T47D (cell line): ENCODE data around the gene MGAT5.

Source experiments
- DNase-seq, 2 experiments: peaks; one replicate each; pipeline versions ENCODE4 v3.0.0 to v3.0.0-alpha.2; 2011 to 2012; ENCODE audit warnings: low read depth in 1 of 2, low spot score in 1 of 2
- JUND ChIP-seq: IDR thresholded peaks from 2 replicates; pipeline ENCODE4 v1.6.1; 2012; ENCODE audit warnings: low read depth
- in situ Hi-C: cut with HindIII; loops from 2 replicates; pipeline ENCODE4 v1.10.0; 2016; ENCODE audit warnings: low sequenced_read_pairs, low pct_unique_long_range_greater_than_20kb

Gene MGAT5

DNA sequence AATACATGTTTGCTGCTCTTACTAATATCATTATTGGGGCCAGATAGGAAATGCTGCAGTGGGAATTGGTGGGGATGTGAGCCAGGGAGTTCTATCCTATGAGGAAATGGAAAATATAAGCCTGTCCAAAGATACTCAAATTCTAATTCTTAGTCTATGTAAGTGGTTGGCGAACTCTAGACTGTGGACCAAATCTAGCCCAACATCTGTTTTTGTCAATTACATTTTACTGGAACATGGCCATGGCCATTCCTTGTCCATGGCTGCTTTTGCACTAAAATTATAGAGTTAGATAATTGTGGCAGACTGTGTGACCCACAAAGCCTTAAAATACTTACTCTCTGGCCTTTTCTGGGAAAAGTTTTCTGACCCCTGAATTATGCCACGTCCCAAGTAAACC is 113.3 kb downstream of the MGAT5 start:
- no peak for TF ChIP-seq JUND
- no peak for DNase-seq
- in situ Hi-C loops, result no loop called here

- no peak for TF ChIP-seq JUND
- DNase-seq, result no peak
- in situ Hi-C loops, result no loop called here
These were observed 114.3 kb downstream of the MGAT5 start for GRCh38 chr2:134368009-134368817.

DNA sequence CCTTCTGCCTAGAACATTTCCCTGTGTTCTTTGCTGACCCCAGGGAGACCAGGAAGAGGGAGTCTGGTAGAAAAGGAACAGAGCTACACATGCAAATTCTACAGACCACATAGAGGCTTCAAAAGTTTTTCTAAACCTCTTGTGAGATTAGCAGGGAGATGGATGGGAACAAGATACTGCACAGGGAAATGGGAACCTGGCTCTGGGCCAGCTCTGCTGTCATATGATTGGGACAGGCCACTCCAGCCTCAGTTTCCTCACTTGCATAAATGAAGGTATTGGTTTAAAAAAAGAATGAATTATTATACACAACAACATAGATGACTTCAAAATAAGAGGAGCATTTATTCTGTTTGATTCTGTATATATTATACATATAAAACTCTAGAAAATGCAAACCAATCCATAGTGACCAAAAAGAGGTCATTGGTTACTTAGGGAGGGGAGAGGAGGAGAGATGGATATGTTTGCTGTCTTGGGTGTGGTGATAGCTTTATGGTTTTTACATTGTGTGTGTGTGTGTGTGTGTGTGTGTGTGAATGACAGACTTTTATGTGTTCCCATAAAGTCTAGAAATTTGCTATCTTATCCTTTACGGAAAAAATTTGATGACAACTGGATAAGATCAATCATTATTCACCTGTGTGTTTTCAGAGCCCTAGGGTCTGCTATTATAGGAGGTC is 115.5 kb downstream of the MGAT5 start:
- DNase-seq, result no peak
- in situ Hi-C loops, result no loop called here
- TF ChIP-seq JUND, result no peak

- no peak for TF ChIP-seq JUND
- in situ Hi-C loops, result no loop called here
- DNase-seq, result no peak
These were observed 117.0 kb downstream of the MGAT5 start for GRCh38 chr2:134370655-134371445.

DNA sequence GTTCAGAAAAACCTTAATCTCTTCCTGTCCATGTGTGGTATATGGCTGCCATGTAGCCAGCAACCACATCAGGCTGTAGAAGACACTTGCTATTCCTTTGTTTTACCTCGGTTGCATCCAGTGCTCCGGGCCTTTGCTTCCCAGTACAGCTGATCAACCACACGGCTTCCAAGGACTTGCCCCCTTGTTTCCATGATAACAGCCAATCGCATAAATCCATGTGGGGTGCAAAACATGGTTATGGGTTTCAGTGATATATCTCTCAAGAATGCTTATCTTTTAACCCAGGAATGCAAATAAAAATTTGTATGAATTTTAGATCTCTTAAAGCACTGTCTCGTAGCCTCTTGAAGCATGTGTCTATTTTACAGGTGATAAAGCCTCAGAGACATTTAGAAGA is 118.3 kb downstream of the MGAT5 start:
- no peak for DNase-seq
- in situ Hi-C loops, result no loop called here
- TF ChIP-seq JUND, result no peak

DNA sequence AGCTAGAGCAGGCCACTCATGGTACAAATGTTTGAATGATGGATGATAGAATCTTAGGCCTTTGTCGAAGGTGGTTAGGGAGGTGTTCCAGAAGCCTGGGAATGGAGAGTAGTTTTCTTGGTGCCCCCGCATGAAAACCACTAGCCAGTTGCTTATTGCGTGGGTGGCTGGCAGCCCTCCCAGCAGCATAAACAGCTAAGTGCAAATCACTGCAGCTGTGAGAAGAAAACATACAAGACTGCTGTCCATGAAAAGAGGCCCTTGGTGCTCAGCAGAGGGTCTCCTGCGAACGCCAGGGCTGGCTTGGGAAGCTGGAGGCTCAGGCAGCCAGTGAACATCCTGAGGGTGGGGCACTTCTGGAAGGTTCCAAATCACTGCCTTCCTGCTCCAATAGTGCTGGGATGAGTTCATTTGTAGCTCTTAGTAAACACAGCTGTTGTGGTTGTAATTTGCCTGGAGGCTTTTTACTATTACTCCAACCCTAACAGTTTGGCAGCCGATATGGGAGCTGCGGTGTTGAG is 118.8 kb downstream of the MGAT5 start:
- in situ Hi-C loops, result no loop called here
- DNase-seq, result peak in 1 of 2 experiments; percentile 2
- TF ChIP-seq JUND, result no peak

- in situ Hi-C loops, result no loop called here
- DNase-seq, result peak; percentile 13 to 50
- TF ChIP-seq JUND, result no peak
These were observed 122.1 kb downstream of the MGAT5 start for GRCh38 chr2:134375935-134376334.

- in situ Hi-C loops, result no loop called here
- TF ChIP-seq JUND, result no peak
These were observed 123.9 kb downstream of the MGAT5 start for GRCh38 chr2:134377730-134378129.

GRCh38 chr2:134379293-134379692 is 125.4 kb downstream of the MGAT5 start:
- no peak for TF ChIP-seq JUND
- in situ Hi-C loops, result no loop called here
- no peak for DNase-seq

More at GRCh38 chr2:134377730-134378129, 123.9 kb downstream of the MGAT5 start:
- DNase-seq, result no peak

GRCh38 chr2:134379722-134380121 is 125.8 kb downstream of the MGAT5 start:
- no peak for TF ChIP-seq JUND
- in situ Hi-C loops, result no loop called here
- peak in 1 of 2 experiments; percentile 3 for DNase-seq

DNA sequence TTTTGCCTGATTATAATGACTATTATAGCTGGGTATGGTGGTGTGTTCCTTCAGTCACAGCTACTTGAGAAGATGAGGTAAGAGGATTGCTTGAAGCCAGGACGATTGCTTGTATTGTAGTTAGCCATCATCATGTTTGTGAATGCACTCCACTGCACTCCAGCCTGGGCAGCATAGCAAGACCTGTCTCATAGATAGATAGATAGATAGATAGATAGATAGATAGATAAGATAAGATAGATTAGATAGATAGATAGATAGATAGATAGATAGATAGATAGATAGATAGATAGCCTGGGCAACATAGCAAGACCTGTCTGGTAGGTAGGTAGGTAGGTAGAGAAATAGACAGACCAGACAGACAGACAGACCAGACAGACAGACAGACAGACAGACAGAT is 127.3 kb downstream of the MGAT5 start:
- in situ Hi-C loops, result no loop called here
- no peak for DNase-seq
- no peak for TF ChIP-seq JUND

DNA sequence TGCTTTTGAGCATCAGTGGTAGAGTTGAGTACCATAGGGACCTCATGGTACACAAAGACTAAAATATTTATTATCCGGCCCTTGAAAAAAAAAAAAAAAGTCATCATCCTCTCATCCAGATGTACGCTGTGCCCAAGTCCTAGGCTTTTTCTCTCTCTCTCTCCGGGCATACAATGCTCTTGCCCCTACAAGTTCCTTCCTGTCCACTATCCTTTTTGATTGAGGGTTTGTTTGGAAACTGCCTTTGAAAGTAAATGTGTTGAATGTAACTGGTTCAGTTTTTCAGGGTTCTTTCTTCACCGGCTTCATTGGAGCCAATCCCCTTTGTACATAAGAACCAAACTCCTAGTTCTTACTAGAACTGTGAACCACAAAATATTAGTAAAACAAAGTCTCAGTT is 130.3 kb downstream of the MGAT5 start:
- in situ Hi-C loops, result no loop called here
- no peak for DNase-seq

More for the DNA sequence above, 130.3 kb downstream of the MGAT5 start:
- TF ChIP-seq JUND, result no peak
